Pancreas (tissue), 10 donors: ENCODE results near the gene CYP26A1. TPM values are rescaled to one million over a fixed set of nuclear protein-coding genes. Genes with fewer than 3 reads are reported as not detected.

Experiments
- ATAC-seq, 4 donors: fragments of 200-7000 bp; cut with Tn5 transposase; one replicate each; pipeline versions ENCODE4 v1.8.0 to v1.9.1; 2020; ENCODE audit warnings: mild to moderate bottlenecking in 4 of 4, moderate library complexity in 4 of 4
- DNase-seq, 6 donors: peaks; one replicate each; pipeline ENCODE4 v3.0.0-alpha.2; 2020
- FAIRE-seq: peaks from 2 replicates; lab custom pipeline; 2012; peaks lifted over from hg19 to GRCh38; lab: Jason Lieb, UNC
- H3K27ac ChIP-seq, 4 donors: fragments of 200-600 bp; sonication (generic); 1 replicate in 3 of 4; 2 replicates in 1 of 4; pipeline versions ENCODE4 v1.5.0 to v1.8.0; 2020
- H3K27me3 ChIP-seq, 4 donors: fragments of 200-600 bp; one replicate each; pipeline ENCODE4 v1.8.0; 2021
- H3K36me3 ChIP-seq, 3 donors: fragments of 200-600 bp; sonication (generic) in 1 of 3; one replicate each; pipeline versions ENCODE4 v1.5.0 to v1.8.0; 2020 to 2021
- H3K4me1 ChIP-seq, 3 donors: fragments of 200-600 bp; one replicate each; pipeline ENCODE4 v1.8.0; 2021
- H3K4me3 ChIP-seq, 4 donors: fragments of 200-600 bp; sonication (generic) in 2 of 4; one replicate each; pipeline versions ENCODE4 v1.5.0 to v1.8.0; 2020 to 2021
- H3K9me3 ChIP-seq, 4 donors: fragments of 200-600 bp; one replicate each; pipeline ENCODE4 v1.8.0; 2021
- WGBS, 2 donors: extraction: QIAGEN DNeasy Blood & Tissue Kit; methylation state at CpG; one replicate each; pipeline ENCODE4 v1.1.7; 2013; 5-methylcytosine and 5-hydroxymethylcytosine counted together
- intact Hi-C, 3 donors: fragments of 100-400 bp; cut with DNase I; formaldehyde crosslinking; loops; one replicate each; pipeline versions ENCODE4 v1.11.1 to v1.14.2; 2022
- polyA plus RNA-seq, 2 donors: library from polyadenylated mRNA; stranded (reverse); fragments of 200-250 nt; gene quantifications; one replicate each; pipeline ENCODE4 v1.2.3, GENCODE V29; 2013
- total RNA-seq, 6 donors: library from RNA; stranded (reverse); fragmentation: NEBNext Ultra II Directional in 4 of 6; extraction: Animal tissue kit (Norgen Biotek cat#: 25700) in 4 of 6; gene quantifications; one replicate each; pipeline versions ENCODE4 v1.2.1 to v1.2.4, GENCODE V29; 2021 to 2023
- TF ChIP-seq, protein P1 (sequence below), 4 donors: fragments of 200-600 bp; sonication (generic) in 3 of 4; IDR thresholded peaks; one replicate each; pipeline versions ENCODE4 v1.5.0 to v1.8.0; 2021; ENCODE audit warnings: antibody characterized with exemption in 4 of 4
- donor health status: healthy with polysubstance abuse.
- donor health status: DM: no; HTN: no; CAD: no; lungs with moderate emphysema.
- donor health status: DM: no; HTN: no; CAD: no.
- donor health status: control.
- donor health status: control.
- donor health status: Bipolar disorder and iron deficiency.
- donor health status: DM: yes; HTN: yes; CAD: no.
- donor health status: DM: no; HTN: no; CAD: no.
- donor health status: DM: no; HTN: no; CAD: no.
- donor health status: DM: yes; HTN: yes; CAD: no.

Gene CYP26A1
- total and polyA plus RNA-seq, 8 donors, result 0.11 to 0.35 TPM; not detected in 6

DNA sequence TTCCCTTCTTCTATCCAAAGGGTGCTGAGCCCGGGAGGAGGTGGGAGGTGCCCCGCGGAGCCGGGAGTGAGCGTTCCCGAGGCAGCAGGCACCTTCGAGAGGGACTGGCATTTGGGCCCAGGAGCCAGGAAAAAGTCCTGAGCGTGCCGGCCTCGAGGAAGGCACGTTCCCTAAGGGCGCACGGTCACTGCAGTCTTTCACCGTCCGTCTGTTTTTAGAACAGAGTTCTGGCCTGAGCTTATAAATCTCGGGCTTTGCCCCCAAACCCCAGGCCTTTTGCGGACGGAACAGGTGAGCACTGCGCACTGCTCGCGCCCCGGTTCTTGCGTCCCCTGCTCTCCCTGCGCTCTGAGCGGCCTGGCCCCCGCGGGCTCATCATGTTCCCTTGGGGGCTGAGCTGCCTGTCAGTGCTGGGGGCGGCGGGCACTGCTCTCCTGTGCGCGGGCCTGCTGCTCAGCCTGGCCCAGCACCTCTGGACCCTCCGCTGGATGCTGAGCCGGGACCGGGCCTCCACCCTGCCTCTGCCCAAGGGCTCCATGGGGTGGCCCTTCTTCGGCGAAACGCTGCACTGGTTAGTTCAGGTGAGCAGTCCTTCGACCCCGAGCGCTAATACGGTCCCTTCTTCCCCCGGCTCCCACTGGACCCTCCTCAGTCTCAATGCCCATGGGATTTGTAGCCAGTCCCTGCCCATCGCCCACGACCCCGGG lies 12.7 kb upstream of the CYP26A1 start:
- Histone ChIP-seq H3K27me3 (no peaks in the 10 kb centered on the region), H3K4me1 (peaks cover 0 to 3% (median 0%) of the 10 kb centered on the region in 3 donors), H3K27ac (no peak overlapping the region), H3K36me3 (no peaks in the 10 kb centered on the region), H3K4me3 (no peak overlapping the region), H3K9me3 (no peaks in the 10 kb centered on the region)
- FAIRE-seq (no peak), DNase-seq (no peak), ATAC-seq (no peak)
- WGBS, 2 donors, result 59 to 66% methylated on average over 43 to 45 of the region's 45 CpGs
- intact Hi-C loops, result no loop called here
- TF ChIP-seq, protein P1, sequence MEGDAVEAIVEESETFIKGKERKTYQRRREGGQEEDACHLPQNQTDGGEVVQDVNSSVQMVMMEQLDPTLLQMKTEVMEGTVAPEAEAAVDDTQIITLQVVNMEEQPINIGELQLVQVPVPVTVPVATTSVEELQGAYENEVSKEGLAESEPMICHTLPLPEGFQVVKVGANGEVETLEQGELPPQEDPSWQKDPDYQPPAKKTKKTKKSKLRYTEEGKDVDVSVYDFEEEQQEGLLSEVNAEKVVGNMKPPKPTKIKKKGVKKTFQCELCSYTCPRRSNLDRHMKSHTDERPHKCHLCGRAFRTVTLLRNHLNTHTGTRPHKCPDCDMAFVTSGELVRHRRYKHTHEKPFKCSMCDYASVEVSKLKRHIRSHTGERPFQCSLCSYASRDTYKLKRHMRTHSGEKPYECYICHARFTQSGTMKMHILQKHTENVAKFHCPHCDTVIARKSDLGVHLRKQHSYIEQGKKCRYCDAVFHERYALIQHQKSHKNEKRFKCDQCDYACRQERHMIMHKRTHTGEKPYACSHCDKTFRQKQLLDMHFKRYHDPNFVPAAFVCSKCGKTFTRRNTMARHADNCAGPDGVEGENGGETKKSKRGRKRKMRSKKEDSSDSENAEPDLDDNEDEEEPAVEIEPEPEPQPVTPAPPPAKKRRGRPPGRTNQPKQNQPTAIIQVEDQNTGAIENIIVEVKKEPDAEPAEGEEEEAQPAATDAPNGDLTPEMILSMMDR (IDR thresholded peaks at IDR 0.05), result no peak

DNA sequence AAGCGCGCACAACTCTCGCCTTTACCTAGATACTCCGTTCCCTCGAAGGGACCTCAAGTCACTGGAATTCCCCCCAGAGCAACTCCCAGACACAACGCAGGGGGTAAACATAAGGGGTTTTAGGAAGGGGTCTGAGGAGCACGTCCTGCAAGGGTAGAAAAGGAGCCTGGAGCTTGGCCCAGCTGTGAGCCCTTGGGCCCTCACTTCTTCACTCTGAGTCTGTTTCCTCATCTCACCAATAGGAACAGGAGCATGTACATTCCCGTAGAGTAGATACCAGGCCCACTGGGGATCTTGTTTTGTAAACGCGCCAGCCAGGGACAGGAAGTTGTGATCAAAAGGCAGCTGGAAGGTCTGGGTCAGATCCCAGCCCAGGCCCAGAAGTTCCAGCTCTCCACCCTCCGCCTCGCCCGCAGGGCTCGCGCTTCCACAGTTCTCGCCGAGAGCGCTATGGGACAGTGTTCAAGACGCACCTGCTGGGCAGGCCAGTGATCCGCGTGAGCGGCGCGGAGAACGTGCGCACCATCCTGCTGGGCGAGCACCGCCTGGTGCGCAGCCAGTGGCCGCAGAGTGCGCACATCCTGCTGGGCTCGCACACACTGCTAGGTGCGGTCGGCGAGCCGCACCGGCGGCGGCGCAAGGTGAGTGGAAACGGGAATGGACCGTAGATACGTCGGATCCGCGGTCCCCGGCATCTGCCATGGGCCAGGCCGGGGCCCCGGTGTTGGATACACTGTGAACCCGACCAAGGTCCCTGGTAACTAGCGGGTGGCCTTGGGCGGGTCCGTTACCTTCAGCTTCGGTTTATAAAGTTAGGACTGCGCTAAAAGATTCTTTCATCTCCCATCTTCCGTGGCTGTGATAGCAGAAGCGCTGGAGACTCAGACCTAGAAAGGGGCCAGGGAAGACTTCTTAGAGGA lies 11.8 kb upstream of the CYP26A1 start:
- Histone ChIP-seq H3K27ac (no peak overlapping the region), H3K4me3 (peak overlapping the region in 2 of 4 donors; percentile 4 to 31), H3K4me1 (peaks cover 0 to 3% (median 0%) of the 10 kb centered on the region in 3 donors), H3K27me3 (no peaks in the 10 kb centered on the region), H3K36me3 (no peaks in the 10 kb centered on the region), H3K9me3 (no peaks in the 10 kb centered on the region)
- intact Hi-C loops, result no loop called here
- no peak for FAIRE-seq
- WGBS, 2 donors, result 33 to 37% methylated on average over 57 of the region's 57 CpGs
- no peak for DNase-seq
- TF ChIP-seq, protein P1 (IDR thresholded peaks at IDR 0.05), result no peak
- ATAC-seq, result peak in 2 of 4 donors; percentile 14 to 17

DNA sequence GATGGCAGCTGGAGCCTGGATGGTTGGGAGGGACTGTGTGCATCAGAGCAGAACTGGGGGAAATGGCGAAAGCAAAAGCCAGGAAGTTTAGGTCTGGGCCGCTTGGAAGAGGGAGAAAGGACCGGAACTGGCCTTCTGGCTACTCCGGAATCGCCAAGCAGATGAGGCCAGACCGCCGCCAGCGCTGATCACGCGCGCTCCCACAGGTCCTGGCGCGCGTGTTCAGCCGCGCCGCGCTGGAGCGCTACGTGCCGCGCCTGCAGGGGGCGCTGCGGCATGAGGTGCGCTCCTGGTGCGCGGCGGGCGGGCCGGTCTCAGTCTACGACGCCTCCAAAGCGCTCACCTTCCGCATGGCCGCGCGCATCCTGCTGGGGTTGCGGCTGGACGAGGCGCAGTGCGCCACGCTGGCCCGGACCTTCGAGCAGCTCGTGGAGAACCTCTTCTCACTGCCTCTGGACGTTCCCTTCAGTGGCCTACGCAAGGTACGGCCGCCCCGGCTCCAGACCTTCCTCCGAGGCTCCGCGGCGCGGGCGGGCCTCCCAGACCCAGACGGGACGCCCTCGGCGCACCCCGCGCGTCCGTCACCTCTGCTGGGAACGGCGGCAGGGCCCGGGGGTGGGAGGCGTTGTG lies 11.1 kb upstream of the CYP26A1 start:
- Histone ChIP-seq H3K4me1 (peaks cover 0 to 3% (median 0%) of the 10 kb centered on the region in 3 donors), H3K27me3 (no peaks in the 10 kb centered on the region)
- WGBS, 2 donors, result 22 to 24% methylated on average over 64 to 68 of the region's 68 CpGs

DNA sequence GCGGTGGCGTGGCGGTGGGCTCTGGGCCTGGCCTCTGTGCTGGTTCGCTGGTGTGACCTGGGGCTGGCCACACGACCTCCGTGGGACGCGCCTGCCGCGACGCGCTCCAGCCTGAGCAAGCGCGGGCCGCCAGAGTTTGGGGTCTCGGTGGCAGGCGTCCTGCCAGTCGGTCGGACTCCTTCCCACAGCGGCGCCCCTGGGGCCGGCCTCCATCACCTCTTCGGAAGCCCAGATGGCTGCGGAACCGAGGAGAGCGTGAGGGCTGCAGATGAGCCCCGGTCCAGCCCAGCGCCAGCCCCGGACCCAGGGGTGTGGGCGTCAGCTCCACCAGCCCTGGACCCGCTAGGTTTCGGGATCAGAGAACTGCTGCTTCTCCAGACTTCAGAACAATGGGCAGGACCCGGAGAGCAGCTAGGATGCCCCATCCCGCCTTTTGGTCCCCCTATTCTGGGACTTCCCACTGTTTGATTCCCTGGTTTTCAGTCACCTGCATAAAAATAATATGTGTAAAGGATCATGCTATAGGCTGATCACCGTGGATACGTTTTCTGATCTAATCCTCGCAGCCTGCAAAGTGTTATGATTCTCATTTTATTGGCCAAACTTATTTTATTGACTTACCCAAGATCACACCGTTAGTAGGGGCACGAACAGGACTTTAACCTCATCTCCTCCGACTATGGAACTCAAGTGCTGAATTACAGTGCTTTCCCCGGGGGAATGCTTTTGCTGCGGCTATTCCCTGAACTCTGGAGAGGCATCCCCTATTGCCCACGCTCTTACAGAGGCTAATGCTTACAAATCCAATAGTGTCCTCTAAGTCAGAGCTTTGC lies 10.3 kb upstream of the CYP26A1 start:
- H3K9me3 ChIP-seq, result no peaks in the 10 kb centered on the region
- H3K36me3 ChIP-seq, result no peaks in the 10 kb centered on the region
- 38 to 40% methylated on average over 41 to 43 of the region's 43 CpGs for WGBS, 2 donors
- ATAC-seq, result no peak
- DNase-seq, result peak in 1 of 6 donors; percentile 57
- no peak overlapping the region for H3K27ac ChIP-seq
- peak overlapping the region in 1 of 4 donors; percentile 31 for H3K4me3 ChIP-seq
- TF ChIP-seq, protein P1 (IDR thresholded peaks at IDR 0.05), result no peak
- H3K27me3 ChIP-seq, result no peaks in the 10 kb centered on the region
- intact Hi-C loops, result no loop called here
- no peak for FAIRE-seq
- H3K4me1 ChIP-seq, result peaks cover 0 to 3% (median 0%) of the 10 kb centered on the region in 3 donors

More for the DNA sequence above, 11.1 kb upstream of the CYP26A1 start:
- DNase-seq (peak in 1 of 6 donors; percentile 68), FAIRE-seq (no peak), ATAC-seq (peak; percentile 43 to 84 (median 65))
- Histone ChIP-seq H3K36me3 (no peaks in the 10 kb centered on the region), H3K27ac (no peak overlapping the region), H3K4me3 (peak overlapping the region in 2 of 4 donors; percentile 4 to 31), H3K9me3 (no peaks in the 10 kb centered on the region)
- TF ChIP-seq, protein P1 (IDR thresholded peaks at IDR 0.05), result peak in 1 of 4 donors; percentile 33
- intact Hi-C loops, result no loop called here
